Psoas muscle (tissue), 8 donors: Measurements from ENCODE around the gene AMH. TPM values are rescaled to one million over a fixed set of nuclear protein-coding genes. Genes with fewer than 3 reads are reported as not detected.
A peak's percentile ranks its signal among the peaks of the same experiment; 100 is the strongest.

Experiments
- ATAC-seq, 4 donors: fragments of 200-7000 bp; cut with Tn5 transposase; one replicate each; pipeline ENCODE4 v1.9.1; 2020; ENCODE audit warnings: moderate library complexity in 3 of 4, mild to moderate bottlenecking in 2 of 4
- DNase-seq, 2 donors: peaks; one replicate each; pipeline ENCODE4 v3.0.0-alpha.2; 2020
- H3K27ac ChIP-seq: fragments of 200-600 bp; one replicate; pipeline ENCODE4 v1.8.0; 2022
- H3K27me3 ChIP-seq, 3 donors: fragments of 200-600 bp in 1 of 3; one replicate each; pipeline versions ENCODE4 v1.6.1 to v1.8.0; 2013 to 2022; ENCODE audit warnings: low read length in 2 of 3, mild to moderate bottlenecking in 2 of 3, moderate library complexity in 1 of 3; ENCODE audit not compliant: insufficient read depth in 3 of 3
- H3K36me3 ChIP-seq, 2 donors: fragments of 200-600 bp in 1 of 2; one replicate each; pipeline versions ENCODE4 v1.6.1 to v1.8.0; 2013 to 2022; ENCODE audit warnings: low read depth in 1 of 2, mild to moderate bottlenecking in 1 of 2, moderate library complexity in 1 of 2; ENCODE audit not compliant: insufficient read depth in 1 of 2
- H3K4me1 ChIP-seq: fragments of 200-600 bp; one replicate; pipeline ENCODE4 v1.8.0; 2022
- H3K4me3 ChIP-seq: fragments of 200-600 bp; one replicate; pipeline ENCODE4 v1.8.0; 2022; ENCODE audit warnings: mild to moderate bottlenecking
- H3K9me3 ChIP-seq: fragments of 200-600 bp; one replicate; pipeline ENCODE4 v1.8.0; 2022
- WGBS, 3 donors: extraction: QIAGEN DNeasy Blood & Tissue Kit; methylation state at CpG; one replicate each; pipeline versions ENCODE4 v1.1.6 to v1.1.7; 2013; 5-methylcytosine and 5-hydroxymethylcytosine counted together
- intact Hi-C, 2 donors: fragments of 100-400 bp; cut with DNase I; formaldehyde crosslinking; loops; one replicate each; pipeline versions ENCODE4 v1.11.0 to v1.14.2; 2022
- polyA plus RNA-seq, 3 donors: library from polyadenylated mRNA; stranded (reverse); fragments of 200-250 nt; gene quantifications; one replicate each; pipeline ENCODE4 v1.2.3, GENCODE V29; 2013
- total RNA-seq, 4 donors: library from RNA; stranded (reverse); fragmentation: NEBNext Ultra II Directional in 2 of 4; extraction: Animal tissue kit (Norgen Biotek cat#: 25700) in 2 of 4; gene quantifications; one replicate each; pipeline versions ENCODE4 v1.2.1 to v1.2.4, GENCODE V29; 2021 to 2023
- TF ChIP-seq, protein P1 (sequence below): fragments of 200-600 bp; IDR thresholded peaks from one replicate; pipeline ENCODE4 v1.8.0; 2022; ENCODE audit warnings: antibody characterized with exemption
- donor health status: healthy with polysubstance abuse.
- donor health status: DM: no; HTN: no; CAD: no; lungs with moderate emphysema.
- donor health status: Bipolar disorder and iron deficiency.
- donor health status: healthy.
- donor health status: DM: yes; HTN: yes; CAD: no.
- donor health status: DM: no; HTN: no; CAD: no.
- donor health status: DM: no; HTN: no; CAD: no.
- donor health status: DM: yes; HTN: yes; CAD: no.

Gene AMH
- total and polyA plus RNA-seq, 7 donors: 0.38 to 3.6 (median 2.2) TPM

DNA sequence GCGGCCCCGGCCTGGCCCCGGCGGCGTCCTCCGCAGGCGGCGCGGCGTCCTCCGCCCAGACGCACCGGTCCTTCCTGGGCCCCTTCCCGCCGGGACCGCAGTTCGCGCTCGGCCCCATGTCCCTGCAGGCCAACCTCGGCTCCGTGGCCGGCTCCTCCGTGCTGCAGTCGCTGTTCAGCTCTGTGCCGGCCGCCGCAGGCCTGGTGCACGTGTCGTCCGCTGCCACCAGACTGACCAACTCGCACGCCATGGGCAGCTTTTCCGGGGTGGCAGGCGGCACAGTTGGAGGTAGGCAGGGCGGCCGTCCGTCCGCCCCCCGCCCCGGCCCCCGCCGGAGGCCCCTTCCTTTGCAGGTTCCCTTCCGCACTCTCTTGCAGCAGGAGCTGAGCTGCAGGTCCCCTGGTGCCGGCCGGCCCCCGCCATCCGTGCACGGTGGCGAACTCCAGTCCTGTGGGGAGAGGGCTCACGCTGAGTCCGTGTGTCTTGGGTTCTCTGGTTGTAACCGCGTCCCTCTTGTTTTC lies 22.2 kb upstream of the AMH start:
- Histone ChIP-seq H3K27me3 (no peaks in the 10 kb centered on the region), H3K36me3 (peaks cover 13 to 81% of the 10 kb centered on the region in 2 donors), H3K4me1 (peaks cover 18% of the 10 kb centered on the region), H3K27ac (no peak overlapping the region), H3K9me3 (no peaks in the 10 kb centered on the region), H3K4me3 (no peak overlapping the region)
- TF ChIP-seq, protein P1, sequence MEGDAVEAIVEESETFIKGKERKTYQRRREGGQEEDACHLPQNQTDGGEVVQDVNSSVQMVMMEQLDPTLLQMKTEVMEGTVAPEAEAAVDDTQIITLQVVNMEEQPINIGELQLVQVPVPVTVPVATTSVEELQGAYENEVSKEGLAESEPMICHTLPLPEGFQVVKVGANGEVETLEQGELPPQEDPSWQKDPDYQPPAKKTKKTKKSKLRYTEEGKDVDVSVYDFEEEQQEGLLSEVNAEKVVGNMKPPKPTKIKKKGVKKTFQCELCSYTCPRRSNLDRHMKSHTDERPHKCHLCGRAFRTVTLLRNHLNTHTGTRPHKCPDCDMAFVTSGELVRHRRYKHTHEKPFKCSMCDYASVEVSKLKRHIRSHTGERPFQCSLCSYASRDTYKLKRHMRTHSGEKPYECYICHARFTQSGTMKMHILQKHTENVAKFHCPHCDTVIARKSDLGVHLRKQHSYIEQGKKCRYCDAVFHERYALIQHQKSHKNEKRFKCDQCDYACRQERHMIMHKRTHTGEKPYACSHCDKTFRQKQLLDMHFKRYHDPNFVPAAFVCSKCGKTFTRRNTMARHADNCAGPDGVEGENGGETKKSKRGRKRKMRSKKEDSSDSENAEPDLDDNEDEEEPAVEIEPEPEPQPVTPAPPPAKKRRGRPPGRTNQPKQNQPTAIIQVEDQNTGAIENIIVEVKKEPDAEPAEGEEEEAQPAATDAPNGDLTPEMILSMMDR: no peak
- DNase-seq (no peak), ATAC-seq (no peak)
- 95 to 97% (median 95%) methylated on average over 32 to 53 of the region's 53 CpGs for WGBS, 3 donors
- intact Hi-C loops: loop anchor here in 1 of 2 donors (5.0 kb wide), 1 partner anchor 35 kb away; no protein-coding TSS in a partner anchor

DNA sequence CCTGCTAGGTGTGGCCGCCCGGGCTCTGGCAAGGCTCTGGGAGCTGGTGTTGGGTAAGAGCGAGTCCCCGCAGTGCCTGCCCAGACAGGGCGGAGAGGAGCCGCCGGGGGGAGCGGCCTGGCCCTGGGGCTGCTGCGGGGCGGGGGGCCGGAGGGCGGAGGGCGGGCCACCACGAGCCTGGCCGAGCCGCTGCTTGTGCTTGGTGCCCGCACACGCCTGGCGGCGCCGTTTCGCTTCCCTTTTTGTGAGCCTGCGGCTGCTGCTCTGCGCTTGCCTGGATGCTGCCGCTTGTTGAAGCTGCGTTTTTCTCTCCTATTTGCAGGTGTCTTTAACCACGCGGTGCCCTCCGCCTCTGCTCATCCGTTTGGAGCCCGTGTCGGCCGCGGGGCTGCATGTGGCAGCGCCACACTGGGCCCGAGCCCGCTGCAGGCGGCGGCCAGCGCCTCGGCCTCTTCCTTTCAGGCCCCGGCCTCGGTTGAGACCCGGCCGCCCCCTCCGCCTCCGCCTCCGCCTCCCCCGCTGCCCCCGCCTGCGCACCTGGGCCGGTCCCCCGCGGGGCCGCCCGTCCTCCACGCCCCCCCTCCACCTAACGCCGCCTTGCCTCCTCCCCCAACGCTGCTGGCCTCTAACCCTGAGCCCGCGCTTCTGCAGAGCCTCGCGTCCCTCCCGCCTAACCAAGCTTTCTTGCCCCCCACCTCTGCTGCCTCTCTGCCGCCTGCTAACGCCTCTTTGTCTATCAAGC lies 21.5 kb upstream of the AMH start:
- intact Hi-C loops: loop anchor here in 1 of 2 donors (5.0 kb wide), 1 partner anchor 35 kb away; no protein-coding TSS in a partner anchor
- ATAC-seq (no peak), DNase-seq (no peak)
- Histone ChIP-seq H3K4me1 (peaks cover 18% of the 10 kb centered on the region), H3K27ac (no peak overlapping the region), H3K36me3 (peaks cover 13 to 78% of the 10 kb centered on the region in 2 donors), H3K4me3 (no peak overlapping the region), H3K27me3 (no peaks in the 10 kb centered on the region), H3K9me3 (no peaks in the 10 kb centered on the region)
- 92 to 96% (median 93%) methylated on average over 54 to 67 of the region's 67 CpGs for whole genome bisulfite sequencing, 3 donors
- TF ChIP-seq, protein P1: no peak

DNA sequence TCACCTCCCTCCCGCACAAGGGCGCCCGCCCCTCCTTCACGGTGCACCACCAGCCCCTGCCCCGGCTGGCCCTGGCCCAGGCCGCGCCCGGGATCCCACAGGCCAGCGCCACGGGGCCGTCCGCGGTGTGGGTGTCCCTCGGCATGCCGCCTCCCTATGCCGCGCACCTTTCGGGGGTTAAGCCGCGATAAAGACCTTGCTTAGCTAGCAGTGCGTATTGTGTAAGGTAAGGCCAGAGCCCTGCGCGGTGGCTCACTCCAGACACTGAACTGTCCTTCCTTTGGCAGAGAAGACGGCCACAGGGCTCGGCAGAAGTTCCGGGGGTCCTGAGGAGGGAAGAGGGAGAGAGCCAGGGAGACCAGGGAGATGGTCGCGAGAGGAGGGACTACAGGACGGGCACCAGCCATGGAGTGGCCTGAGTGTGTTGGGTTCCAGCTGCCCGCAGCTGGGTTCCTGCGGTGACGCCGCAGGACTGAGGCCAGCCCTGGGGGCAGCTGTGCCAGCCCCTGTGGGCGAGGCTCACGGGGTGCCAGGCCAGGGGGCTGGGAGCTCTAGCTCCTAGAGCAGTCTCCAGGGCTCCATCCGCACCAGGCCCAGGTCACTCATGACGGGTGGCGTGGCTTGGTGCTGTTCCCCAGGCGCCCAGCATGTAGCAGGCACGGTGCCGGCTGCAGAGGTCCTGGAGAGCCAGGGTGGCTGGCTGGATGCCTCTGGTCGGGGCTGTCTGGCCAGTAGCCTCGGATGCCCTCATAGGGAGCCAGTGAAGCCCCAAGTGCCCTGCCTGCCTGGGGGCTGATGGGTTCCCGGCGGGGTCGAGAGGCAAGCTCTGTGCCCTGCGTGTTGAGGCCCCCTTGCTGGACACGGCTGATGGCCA lies 20.7 kb upstream of the AMH start:
- Histone ChIP-seq H3K27ac (peak overlapping the region; percentile 9), H3K9me3 (no peaks in the 10 kb centered on the region), H3K4me3 (no peak overlapping the region), H3K36me3 (peaks cover 13 to 82% of the 10 kb centered on the region in 2 donors), H3K4me1 (peaks cover 18% of the 10 kb centered on the region), H3K27me3 (no peaks in the 10 kb centered on the region)
- WGBS, 3 donors: 63 to 75% (median 65%) methylated on average over 45 to 48 of the region's 48 CpGs
- DNase-seq (no peak), ATAC-seq (no peak)
- intact Hi-C loops: loop anchor here in 1 of 2 donors (5.0 kb wide), 1 partner anchor 36 kb away; no protein-coding TSS in a partner anchor
- TF ChIP-seq, protein P1: no peak

DNA sequence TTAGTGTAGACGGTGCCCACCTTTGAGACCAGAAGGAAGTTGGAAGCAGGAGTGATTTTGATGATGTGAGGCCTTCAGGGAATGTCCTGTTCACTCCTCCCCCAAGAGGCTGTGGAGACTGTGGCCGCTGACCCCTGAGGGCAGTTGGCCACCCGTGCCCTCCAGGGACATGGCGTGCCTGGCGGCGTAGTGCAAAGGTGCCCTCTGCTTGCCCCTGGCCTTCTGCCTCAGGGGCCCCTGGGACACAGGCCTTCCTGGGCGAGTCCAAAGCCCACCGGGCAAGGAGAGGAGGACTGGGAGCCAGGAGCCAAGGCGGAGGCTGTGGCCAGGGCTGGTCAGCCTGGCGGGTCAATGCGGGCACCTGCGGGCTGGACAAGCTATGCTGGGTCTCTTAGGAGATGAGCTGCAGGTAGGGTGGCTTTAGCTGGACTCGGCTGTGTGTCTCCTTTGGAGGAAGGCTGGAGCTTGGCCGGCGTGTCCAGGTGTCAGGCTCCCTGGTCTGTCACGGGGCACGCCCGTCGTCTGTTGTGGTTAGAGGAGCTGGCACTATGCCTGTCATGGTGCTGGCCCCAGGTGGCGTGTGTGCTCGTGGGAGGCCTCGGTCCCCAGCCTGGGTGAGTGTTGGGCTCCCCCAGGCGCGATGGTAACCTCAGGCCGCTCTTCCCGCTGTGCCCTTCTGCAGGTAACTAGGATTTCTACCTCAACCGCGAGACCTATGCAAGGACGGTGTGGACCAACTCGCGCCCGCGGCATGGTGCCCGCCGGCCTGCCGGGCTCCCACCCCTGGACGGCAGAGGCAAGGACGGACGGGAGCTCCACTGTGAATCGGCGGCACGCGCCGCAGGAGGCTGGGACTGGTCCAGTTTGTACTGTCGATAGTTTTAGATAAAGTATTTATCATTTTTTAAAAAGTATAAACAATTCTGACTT lies 19.8 kb upstream of the AMH start:
- ATAC-seq (no peak), DNase-seq (no peak)
- no peak overlapping the region for H3K4me3 ChIP-seq
- H3K4me1 ChIP-seq: peaks cover 18% of the 10 kb centered on the region
- TF ChIP-seq, protein P1: no peak
- H3K27me3 ChIP-seq: no peaks in the 10 kb centered on the region
- no peaks in the 10 kb centered on the region for H3K9me3 ChIP-seq
- peaks cover 13 to 79% of the 10 kb centered on the region in 2 donors for H3K36me3 ChIP-seq
- WGBS, 3 donors: 81 to 91% (median 82%) methylated on average over 45 of the region's 45 CpGs
- peak overlapping the region; percentile 9 for H3K27ac ChIP-seq
- intact Hi-C loops: loop anchor here (5.0 to 10.0 kb wide), 2 partner anchors 37 to 85 kb away; no protein-coding TSS in a partner anchor
